ENCODE data around the gene MRPS14.
"Not testable (repeated sequence)": the region's sequence is repeated elsewhere in the genome, so short reads cannot be mapped to it uniquely, and the experiment has no call there.

The MRPS14 gene

DNA sequence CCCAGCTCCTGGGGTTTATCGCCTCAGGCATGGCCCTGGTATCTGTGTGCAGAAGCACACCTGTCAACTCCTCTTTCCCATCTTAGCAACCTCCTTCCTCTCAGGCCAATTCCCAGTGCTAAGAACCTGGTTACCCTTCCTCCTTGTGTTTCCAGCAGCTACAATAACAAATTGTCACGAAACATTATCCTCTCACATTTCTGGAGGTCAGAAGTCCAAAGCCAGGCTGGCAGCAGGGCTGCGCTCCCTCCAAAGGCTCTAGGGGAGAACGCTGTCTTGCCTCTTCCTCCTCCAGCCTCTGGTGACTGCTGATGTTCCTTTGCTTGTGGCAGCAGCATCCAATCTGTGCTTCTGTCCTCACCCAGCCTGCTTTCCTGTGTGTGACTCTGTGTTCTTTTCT is 10.7 kb upstream of the MRPS14 start:
- DNase-seq, result no peak
- intact Hi-C loops (cut with DNase I), result loop anchor here (5.0 kb wide), 1 partner anchor 93 kb away; no protein-coding TSS in a partner anchor

DNA sequence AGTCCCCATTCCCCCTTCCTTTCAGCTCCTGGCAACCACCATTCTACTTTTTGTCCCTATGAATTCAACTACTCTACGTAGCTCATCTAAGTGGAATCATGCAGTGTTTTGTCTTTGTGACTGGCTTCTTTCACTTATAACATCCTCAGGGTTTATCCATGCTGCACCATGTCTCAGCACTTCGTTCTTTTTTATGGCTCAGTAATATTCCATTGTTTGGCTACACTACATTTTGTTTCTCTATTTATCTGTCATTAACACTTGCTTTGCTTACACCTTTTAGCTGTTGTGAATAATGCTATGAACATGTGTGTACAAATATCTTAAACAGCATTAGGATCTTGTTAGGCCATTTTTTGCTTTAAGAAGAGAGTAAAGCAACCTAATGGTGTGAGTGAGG is 1.5 kb upstream of the MRPS14 start:
- intact Hi-C loops (cut with DNase I), result no loop called here
- DNase-seq, result no peak

DNA sequence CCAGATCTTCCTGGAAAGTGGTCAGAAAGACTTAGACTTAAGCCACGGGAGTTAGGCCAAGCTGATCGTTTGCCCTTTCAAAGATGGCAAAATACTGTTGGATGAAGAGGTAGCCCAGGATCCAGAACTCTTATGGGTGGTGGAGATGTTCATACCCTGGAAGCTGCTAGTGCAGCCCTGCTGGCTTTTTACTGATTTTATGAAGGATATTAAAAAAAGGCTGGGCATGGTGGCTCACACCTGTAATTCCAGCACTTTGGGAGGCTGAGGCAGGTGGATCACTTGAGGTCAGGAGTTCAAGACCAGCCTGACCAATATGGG is 657 bp upstream of the MRPS14 start:
- DNase-seq; intact Hi-C loops (cut with DNase I): not testable (repeated sequence)

DNA sequence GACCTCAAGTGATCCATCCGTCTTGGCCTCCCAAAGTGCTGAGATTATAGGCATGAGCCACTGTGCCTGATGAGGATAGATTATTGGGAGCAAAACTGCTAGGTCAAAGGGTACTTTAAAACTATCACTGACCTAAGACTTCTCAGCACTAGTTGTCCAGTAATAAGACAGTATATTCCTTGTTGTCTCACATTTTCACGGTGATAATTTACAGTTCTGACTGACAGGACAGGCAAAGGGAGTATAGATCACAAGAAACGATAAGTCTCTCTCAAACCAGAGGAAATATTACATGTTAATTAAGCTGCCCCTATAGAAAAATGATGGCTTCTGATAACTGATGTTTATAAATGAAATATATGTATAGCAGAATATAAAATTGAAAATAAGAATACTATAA is 3.7 kb downstream of the MRPS14 start:
- no peak for DNase-seq
- intact Hi-C loops (cut with DNase I), result no loop called here

DNA sequence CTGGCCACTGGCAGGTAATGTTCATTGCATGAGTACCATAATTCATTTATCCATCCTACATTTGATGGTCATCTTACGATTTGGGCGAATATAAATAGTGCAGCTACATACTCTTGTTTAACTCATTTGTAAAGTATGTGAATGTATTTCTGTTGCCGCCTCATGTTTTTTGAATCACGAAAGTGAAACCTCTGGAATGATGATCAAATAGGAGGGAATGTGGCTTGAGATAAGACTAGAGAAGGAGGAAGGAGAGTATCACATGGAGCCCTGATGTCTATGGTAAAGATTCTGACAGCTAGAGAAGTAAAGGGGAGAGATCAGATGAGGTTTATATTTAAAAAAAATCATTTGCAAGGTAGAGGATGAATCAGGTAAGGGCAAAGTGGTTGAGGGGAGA is 8.0 kb downstream of the MRPS14 start:
- intact Hi-C loops (cut with DNase I), result no loop called here

DNA sequence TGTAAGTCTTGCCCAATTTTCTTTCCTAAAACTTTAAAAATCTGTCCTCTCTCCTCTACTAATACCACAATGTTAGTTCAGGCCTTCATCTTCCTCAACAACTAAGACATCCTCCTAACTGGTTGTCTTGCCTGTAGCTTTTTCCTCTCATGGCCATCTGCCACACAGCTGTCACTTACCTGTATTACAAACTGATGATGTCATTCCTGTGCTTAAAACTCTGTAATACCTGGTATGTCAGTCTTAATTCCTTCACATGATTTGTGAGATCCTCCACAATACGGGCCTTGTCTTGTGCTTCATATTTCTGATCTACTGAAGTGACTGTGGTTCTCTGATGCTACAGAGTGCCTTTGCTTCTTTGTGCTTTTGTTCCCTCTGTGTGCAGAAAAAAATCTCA is 9.8 kb downstream of the MRPS14 start:
- no peak for DNase-seq
- intact Hi-C loops (cut with DNase I), result no loop called here

More for the DNA sequence above, 8.0 kb downstream of the MRPS14 start:
- DNase-seq, result no peak

DNA sequence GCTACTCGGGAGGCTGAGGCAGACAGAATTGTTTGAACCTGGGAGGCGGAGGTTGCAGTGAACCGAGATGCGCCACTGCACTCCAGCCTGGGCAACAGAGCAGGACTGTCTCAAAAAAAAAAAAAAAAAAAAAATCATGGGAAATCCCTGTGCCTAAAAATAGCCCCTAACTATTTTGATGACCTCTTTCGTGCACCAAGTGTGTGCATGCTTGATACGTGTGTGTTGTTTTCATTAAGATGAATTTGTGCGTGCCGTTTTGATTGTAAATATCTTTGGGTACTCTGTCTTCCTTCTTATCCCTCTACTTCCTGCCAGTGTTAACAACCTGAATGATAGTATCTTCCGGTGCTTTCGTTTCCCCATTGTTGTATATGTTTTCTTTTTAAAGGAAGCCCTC is 13.7 kb downstream of the MRPS14 start:
- intact Hi-C loops (cut with DNase I), result no loop called here
- no peak for DNase-seq

DNA sequence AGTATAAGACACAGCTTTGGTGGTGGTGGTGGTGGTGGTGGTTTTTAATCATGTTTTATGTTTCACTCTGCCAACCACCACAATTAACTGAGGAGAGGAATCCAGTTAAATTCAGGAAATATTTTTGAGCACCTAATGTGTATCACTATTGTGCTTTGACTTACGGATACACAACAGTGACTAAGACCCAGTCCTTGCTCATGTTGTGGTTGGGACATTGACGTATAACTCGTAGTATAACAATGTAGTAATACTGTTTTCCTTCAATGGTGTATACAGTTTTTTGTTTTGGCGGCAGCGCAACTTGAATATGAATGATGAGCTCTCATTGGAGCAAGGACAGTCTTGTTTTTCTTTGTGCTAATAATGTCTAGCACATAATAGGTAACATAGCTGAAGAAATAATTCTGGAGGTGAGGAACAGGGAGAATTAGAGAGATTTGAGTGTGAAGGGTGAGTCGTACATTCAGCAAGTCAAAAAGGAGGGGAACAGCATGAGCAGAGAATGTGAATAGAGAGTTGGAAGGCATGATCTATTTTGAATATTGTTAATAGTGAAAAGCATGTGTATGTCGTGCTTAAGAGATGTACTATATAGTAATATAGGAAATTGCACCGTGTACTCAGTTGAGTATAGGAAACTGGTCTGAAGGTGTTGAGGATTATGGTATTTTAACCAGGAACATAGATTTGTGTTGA is 18.0 kb downstream of the MRPS14 start:
- DNase-seq, result no peak
- intact Hi-C loops (cut with DNase I), result no loop called here

DNA sequence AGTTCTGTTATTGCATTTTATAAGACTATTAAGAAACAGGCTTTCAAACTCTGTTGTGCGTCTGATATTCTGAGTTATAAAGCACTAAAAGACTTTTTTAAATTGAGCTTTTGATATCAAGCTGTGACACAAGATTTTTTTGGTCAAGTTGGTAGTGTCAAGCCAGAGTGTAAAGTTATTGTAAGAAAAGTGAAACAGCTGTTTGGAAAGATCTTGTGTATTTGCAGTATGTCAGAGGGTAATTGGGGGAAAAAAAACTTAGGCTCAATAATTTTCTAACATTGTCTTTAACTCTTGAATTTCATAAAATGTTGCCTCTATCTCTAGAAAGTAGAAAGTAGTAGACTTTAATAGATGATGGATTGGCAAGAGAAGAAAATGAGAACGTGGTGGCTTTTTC is 19.7 kb downstream of the MRPS14 start:
- DNase-seq, result no peak
- intact Hi-C loops (cut with DNase I), result no loop called here

DNA sequence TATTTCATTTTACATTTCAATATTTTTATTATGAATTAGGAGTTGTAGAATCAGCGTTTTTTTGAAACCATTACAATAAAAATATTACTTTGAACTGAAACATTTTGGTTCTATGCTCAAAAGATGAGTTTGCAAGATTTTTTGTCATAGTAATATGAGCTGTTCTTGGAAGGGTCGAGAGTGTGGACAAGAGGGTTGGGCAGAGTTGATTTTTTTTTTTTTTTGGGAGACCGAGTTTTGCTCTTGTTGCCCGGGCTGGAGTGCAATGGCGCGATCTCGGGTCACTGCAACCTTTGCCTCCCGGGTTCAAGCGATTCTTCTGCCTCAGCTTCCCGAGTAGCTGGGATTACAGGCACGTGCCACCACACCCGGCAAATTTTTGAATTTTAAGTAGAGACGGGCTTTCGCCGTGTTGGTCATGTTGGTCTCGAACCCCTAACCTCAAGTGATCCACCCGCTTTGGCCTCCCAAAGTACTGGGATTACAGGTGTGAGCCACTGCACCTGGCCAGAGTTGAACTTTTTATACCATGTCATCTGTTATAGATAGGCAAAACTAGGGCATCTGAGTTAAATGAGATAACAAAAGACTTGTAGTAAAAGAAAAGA is 20.2 kb downstream of the MRPS14 start:
- DNase-seq, result no peak
- intact Hi-C loops (cut with DNase I), result no loop called here

DNA sequence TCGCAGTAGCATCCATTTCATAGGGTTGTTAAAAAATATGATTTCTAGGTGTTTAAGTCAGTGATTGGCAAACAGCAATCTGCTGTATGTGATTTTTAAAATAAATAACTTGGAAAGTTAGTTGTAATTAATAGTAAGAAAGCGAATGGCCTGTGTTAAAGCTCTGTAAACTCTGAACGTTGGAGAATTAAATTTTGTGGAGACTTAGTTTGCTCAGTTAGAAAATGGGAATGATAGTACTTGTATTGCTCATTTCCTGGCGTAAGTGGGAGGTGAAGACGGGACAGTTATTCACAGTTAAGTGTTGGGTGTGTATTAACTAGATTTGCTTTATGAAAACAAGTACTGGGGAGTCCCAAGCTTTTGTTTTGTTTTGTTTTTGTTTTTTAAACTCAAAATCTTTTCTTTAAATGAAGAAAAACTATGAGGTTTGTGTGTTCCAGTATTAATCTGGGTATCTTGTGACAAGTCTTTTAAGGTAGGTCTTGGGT is 22.5 kb downstream of the MRPS14 start:
- intact Hi-C loops (cut with DNase I), result no loop called here
- no peak for DNase-seq

DNA sequence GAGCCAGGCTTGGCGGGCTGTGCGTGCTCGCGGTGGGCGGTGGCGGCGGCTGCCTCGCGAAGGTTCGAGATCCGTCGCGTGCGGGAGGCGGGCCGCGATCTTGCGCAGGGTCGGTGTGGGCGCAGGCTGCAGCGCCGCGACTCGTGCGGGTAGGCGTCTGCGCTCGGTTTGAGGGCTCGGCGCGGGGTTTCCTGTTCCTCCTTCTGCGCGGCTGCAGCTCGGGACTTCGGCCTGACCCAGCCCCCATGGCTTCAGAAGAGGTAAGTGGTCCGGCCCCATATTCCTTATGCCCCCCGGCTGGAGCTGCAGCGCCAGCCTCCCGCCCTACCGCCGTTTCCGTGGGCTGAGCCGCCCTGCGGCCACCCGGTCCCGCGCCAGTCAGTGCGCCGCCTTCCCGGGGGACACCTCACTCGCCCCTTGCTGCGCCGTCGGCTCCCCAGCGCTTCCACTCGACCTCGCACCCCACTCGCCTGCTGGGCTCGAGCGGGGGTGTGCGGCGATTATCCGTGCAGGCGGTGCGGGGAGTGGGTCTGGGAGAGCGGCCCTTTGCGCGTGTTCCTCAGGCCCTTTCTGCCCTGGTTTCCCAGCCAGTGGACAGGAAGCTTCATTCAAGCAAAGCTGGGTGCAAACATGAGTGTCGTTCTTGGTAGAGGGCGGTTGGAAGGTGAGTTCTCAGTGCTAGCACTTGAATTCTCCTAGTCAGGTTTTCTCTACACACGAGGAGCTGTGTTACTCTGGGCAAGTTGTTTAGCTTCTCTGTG is 23.1 kb downstream of the MRPS14 start, which contains the start of gene CACYBP:
CACYBP (plus strand) TSS at position 12 of the 761 bp plus-strand sequence; CDS start at position 246, 234 bp downstream.
- intact Hi-C loops (cut with DNase I), result loop anchor here (10.0 kb wide), 1 partner anchor 745 kb away; no protein-coding TSS in a partner anchor
- peak in 37 of 42 donors; percentile 12 to 77 (median 49) for DNase-seq

DNA sequence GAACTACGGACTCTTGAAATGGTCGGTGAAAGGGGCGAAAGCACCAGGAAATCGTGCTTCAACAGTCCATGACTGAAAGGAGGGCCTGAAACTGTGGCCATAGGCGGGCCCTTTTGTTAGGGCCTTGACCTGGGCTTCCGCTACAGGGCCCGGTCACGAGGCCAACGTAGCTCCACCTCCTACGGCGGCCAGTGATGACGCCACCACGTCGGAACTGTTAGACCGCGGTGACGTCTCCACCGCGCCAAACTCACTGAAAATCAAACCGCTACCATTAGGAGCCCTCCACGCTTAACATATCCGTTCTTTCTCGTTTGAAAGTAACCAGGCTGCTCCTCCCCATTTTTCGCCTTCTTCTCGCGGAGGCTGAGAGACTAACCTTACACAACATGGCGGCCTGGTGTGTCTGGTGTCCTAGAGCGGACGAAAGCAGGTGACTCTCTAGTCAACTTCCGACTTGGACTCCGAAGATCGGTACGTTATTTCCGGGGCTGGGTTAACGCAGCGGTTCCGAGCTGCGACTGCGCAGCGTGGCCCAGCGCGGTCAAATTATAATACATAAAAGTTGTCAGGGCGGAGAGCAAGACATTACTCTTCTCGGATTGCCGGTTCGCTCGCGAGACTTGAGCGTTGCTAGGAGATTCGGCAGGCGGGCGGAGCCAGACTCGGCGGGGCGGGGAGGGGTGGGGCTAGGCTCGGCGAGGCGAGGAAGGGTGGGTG is 23.8 kb downstream of the MRPS14 start:
- DNase-seq, result peak; percentile 96 to 99 (median 98)
- intact Hi-C loops (cut with DNase I), result loop anchor here (10.0 kb wide), 1 partner anchor 745 kb away; no protein-coding TSS in a partner anchor

DNA sequence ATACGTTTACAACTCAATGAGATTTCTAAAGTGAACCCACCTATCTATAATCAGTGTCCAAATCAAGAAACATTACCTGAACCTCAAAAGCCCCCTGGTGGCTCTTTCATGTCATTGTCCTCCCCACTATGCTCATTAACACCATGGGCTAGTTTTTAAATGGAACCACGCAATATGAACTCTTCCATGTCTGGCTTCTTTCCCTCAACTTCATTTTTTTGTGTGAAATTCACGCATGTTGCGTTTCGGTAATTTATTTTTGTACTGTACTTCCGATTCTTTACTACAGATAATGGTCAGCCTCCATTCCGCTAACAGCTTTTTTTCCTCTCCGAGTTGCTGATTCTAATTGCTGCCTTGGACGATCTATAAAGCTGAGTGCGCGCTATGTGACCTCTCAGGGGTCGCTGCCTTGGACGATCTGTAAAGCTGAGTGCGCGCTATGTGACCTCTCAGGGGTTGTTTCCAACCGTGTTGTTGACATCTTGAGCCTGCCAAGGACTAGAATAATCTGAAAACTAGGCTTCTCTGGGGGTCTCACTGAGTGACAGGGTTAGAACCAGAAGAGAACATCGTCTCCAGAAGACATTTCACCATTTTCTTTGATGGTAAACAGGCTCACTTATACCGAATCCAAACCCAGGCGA is 24.5 kb downstream of the MRPS14 start:
- intact Hi-C loops (cut with DNase I), result loop anchor here (10.0 kb wide), 1 partner anchor 744 kb away; no protein-coding TSS in a partner anchor
- DNase-seq, result peak in 24 of 42 donors; percentile 17 to 74 (median 44)

DNA sequence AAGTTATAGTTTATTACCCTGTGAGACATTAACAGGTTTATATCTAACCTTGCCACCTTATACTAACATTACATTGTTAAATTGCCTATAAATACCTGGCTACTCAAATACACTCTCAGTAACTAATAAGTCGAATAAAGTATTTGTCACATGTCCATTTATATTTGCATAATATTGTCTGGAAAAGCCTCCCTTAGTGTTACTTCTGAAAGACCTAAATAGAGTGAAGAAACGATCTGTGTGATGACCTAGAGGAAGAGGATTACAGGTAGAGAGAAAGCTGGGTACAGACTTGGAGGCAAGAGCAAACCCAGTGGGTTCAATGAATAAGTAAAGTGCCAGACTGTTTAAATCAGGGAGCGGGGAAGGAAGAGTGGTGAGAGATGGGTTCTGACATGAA is 26.2 kb downstream of the MRPS14 start:
- no peak for DNase-seq
- intact Hi-C loops (cut with DNase I), result loop anchor here (10.0 kb wide), 1 partner anchor 742 kb away; no protein-coding TSS in a partner anchor

DNA sequence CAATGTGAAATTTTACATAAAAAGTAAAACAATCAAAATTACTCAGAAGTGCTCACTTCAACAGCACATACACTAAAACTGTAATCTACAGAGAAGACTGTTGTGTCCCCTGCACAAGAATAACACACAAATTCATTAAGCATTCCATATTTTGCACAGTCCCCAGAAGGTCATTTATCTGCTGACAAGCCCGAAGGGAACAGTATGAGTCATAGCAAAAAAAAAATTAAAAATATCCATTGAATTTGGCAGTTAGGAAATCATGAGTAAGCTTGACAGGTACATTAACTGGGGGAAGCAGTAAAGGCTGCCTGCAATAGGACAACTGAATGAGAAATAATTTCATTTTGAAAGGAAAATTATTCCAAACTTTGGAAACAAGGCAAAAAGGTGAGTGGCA is 26.7 kb downstream of the MRPS14 start:
- intact Hi-C loops (cut with DNase I), result loop anchor here (10.0 kb wide), 1 partner anchor 742 kb away; no protein-coding TSS in a partner anchor
- DNase-seq, result no peak

DNA sequence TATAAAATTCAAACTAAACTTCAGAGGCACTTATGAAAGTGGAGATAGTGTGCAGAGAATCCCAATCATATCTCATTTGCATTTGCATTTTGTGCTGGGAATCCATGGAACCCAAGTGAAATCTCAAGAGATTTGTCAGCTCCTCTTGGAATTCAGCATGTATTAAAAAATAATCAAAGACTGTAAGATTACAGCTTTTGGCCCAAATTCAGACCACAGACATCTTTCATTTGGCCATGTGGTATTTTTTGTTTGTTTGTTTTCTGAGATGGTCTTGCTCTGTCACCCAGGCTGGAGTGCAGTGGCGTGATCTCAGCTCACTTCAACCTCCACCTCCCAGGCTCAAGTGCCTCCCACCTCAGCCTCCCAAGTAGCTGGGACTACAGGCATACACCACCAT is 27.3 kb downstream of the MRPS14 start:
- intact Hi-C loops (cut with DNase I), result loop anchor here (10.0 kb wide), 1 partner anchor 741 kb away; no protein-coding TSS in a partner anchor
- DNase-seq, result no peak

DNA sequence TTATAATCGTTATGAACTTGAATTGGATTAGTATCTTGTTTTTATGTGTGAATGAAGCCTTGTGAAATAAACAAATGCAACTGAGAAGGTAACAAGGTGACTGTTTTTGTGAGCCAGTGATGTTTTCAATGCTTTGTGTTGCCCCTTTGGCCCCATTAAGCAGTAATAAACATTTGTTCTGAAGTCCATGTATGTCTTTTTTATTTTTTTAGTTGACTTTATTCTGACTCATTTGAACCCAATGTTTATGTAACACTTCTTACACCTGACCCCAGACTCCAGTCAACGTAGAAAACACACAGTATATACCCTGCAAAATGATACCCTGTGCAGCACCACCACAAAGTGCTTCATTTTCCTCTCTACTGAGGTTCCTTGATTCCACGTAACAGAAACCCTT is 28.1 kb downstream of the MRPS14 start:
- intact Hi-C loops (cut with DNase I), result loop anchor here (10.0 kb wide), 1 partner anchor 740 kb away; no protein-coding TSS in a partner anchor
- no peak for DNase-seq
